ENCODE data around the gene INPP5K. TPM values are rescaled to one million over a fixed set of nuclear protein-coding genes. Genes with fewer than 3 reads are reported as not detected.
"Not testable (repeated sequence)": the region's sequence is repeated elsewhere in the genome, so short reads cannot be mapped to it uniquely, and the experiment has no call there.

INPP5K gene
- total RNA-seq (10 to 100 TPM; 73.6 to 78.5 TPM), polyA plus RNA-seq (100 to 1,000 TPM in 1 of 2 donors, 10 to 100 TPM in 1; 81.9 to 123 TPM)

- Mint-ChIP-seq H3K36me3 (peaks cover 24 to 53% of the 10 kb centered on the region in 2 donors), H3K27ac (peak within 1 kb of the TSS; percentile 92 to 97 (median 95)), H3K9me3 (no peaks in the 10 kb centered on the region), H3K4me1 (peaks cover 15 to 43% (median 29%) of the 10 kb centered on the region in 4 donors), H3K4me3 (peak within 1 kb of the TSS; percentile 90 to 95 (median 92)), H3K27me3 (no peaks in the 10 kb centered on the region)
- peak within 1 kb of the TSS; percentile 89 for H3K27ac ChIP-seq (ENCODE audit: low read depth, low read length)
- no peaks in the 10 kb centered on the region for H3K9me3 ChIP-seq (ENCODE audit: control insufficient read depth in 1 of 2, low read length in 2 of 2)
- CTCF ChIA-PET (ENCODE audit: partially characterized antibody), result interaction anchor here (0.9 to 8.4 kb wide), 20 partner anchors 16 to 257 kb away, joined by 3 to 211 read pairs (median 4); partner anchors contain the start of gene MYO1C
- peak within 1 kb of the TSS; percentile 68 to 97 for H3K4me3 ChIP-seq (ENCODE audit: low read length in 2 of 2)
- no peaks in the 10 kb centered on the region for H3K27me3 ChIP-seq (ENCODE audit: insufficient read depth, low read length)
- POLR2A ChIA-PET (ENCODE audit: partially characterized antibody), result interaction anchor here (0.6 to 5.7 kb wide), 36 partner anchors 10 to 876 kb away, joined by 3 to 136 read pairs (median 8); partner anchors contain the start of genes CRK, MYO1C, PITPNA and RILP
- intact Hi-C loops (cut with micrococcal nuclease), result loop anchor here (1.0 to 2.0 kb wide), 6 partner anchors 28 to 248 kb away; partner anchors contain the start of genes CRK, PITPNA, SLC43A2 and YWHAE
- H3K4me1 ChIP-seq (ENCODE audit: insufficient read depth, low read length), result peaks cover 26% of the 10 kb centered on the region
- peaks cover 23% of the 10 kb centered on the region for H3K36me3 ChIP-seq (ENCODE audit: insufficient read depth, low read length)
- DNase-seq, result peak; percentile 97 to 99 (median 98)
Measured at GRCh38 chr17:1516388-1517161, at the start of gene INPP5K. TSS of gene INPP5K (minus strand) at chr17:1516612. CDS start at chr17:1516499, 113 bp downstream.

DNA sequence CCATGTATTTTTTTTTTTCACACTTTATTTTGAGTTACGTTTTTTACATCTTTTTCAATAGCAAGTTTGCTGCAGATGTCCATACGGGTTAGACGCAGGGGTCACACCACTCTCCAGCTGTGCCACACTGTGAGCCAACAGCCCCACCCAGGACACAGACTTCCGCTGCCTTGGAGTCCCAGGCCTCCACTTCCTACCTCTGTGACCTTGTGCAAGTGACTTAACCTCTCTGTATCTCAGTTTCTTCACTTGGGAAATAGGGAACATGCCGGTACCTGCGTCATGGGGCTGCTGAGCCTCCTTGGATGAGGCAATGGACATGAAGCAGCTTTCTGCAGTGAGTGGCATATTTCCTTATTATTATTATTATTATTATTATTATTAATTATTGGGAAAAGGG is 49.5 kb upstream of the INPP5K start:
- no peak for DNase-seq
- Histone ChIP-seq H3K27ac (ENCODE audit: low read depth, low read length) (no peak overlapping the region), H3K4me3 (ENCODE audit: low read length in 2 of 2) (no peak overlapping the region), H3K4me1 (ENCODE audit: insufficient read depth, low read length) (peaks cover 33% of the 10 kb centered on the region), H3K9me3 (ENCODE audit: control insufficient read depth in 1 of 2, low read length in 2 of 2) (no peaks in the 10 kb centered on the region), H3K36me3 (ENCODE audit: insufficient read depth, low read length) (no peaks in the 10 kb centered on the region), H3K27me3 (ENCODE audit: insufficient read depth, low read length) (no peaks in the 10 kb centered on the region)
- no peaks in the 10 kb centered on the region for H3K27me3 Mint-ChIP-seq
- ChIA-PET POLR2A (ENCODE audit: partially characterized antibody) (interaction anchor here (0.6 to 2.7 kb wide), 5 partner anchors 11 to 205 kb away, joined by 3 to 7 read pairs (median 3); partner anchors contain the start of genes INPP5K and SLC43A2), CTCF (ENCODE audit: partially characterized antibody) (no interaction called here)
- peaks cover 0 to 1% (median 0%) of the 10 kb centered on the region in 8 donors for H3K9me3 Mint-ChIP-seq
- H3K4me1 Mint-ChIP-seq, result peaks cover 25 to 46% (median 34%) of the 10 kb centered on the region in 4 donors
- peaks cover 0 to 1% of the 10 kb centered on the region in 2 donors for H3K36me3 Mint-ChIP-seq
- peak overlapping the region in 2 of 7 donors; percentile 43 to 62 for H3K27ac Mint-ChIP-seq
- peak overlapping the region in 3 of 8 donors; percentile 9 to 67 (median 36) for H3K4me3 Mint-ChIP-seq
- intact Hi-C loops (cut with micrococcal nuclease), result no loop called here

GRCh38 chr17:1563786-1564613 is 47.6 kb upstream of the INPP5K start:
- Histone ChIP-seq H3K36me3 (ENCODE audit: insufficient read depth, low read length) (no peaks in the 10 kb centered on the region), H3K4me3 (ENCODE audit: low read length in 2 of 2) (no peak overlapping the region), H3K4me1 (ENCODE audit: insufficient read depth, low read length) (peaks cover 48% of the 10 kb centered on the region), H3K27ac (ENCODE audit: low read depth, low read length) (no peak overlapping the region), H3K27me3 (ENCODE audit: insufficient read depth, low read length) (no peaks in the 10 kb centered on the region), H3K9me3 (ENCODE audit: control insufficient read depth in 1 of 2, low read length in 2 of 2) (no peaks in the 10 kb centered on the region)
- ChIA-PET CTCF (ENCODE audit: partially characterized antibody) (interaction anchor here (1.3 kb wide), 1 partner anchor 10 kb away, joined by 4 read pairs; no protein-coding TSS in a partner anchor), POLR2A (ENCODE audit: partially characterized antibody) (interaction anchor here (1.4 to 2.1 kb wide), 2 partner anchors 48 to 101 kb away, joined by 3 to 14 read pairs; partner anchors contain the start of gene INPP5K)
- H3K4me1 Mint-ChIP-seq, result peaks cover 30 to 63% (median 42%) of the 10 kb centered on the region in 4 donors
- peaks cover 0 to 1% (median 0%) of the 10 kb centered on the region in 8 donors for H3K9me3 Mint-ChIP-seq
- intact Hi-C loops (cut with micrococcal nuclease), result no loop called here
- H3K27me3 Mint-ChIP-seq, result no peaks in the 10 kb centered on the region
- peak overlapping the region; percentile 59 to 94 (median 89) for H3K27ac Mint-ChIP-seq
- DNase-seq, result no peak
- peak overlapping the region; percentile 71 to 88 (median 80) for H3K4me3 Mint-ChIP-seq
- peaks cover 0 to 3% of the 10 kb centered on the region in 2 donors for H3K36me3 Mint-ChIP-seq

DNA sequence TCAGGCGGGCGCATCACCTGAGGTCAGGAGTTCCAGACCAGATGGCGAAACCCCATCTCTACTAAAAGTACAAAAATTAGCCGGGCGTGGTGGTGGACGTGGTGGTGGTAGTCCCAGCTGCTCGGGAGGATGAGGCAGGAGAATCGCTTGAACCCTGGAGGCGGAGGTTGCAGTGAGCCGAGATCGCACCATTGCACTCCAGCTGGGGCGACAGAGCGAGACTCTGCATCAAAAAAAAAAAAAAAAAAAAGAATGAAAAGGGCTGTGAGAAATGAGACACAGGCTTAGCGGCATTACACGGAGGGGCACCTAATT is 47.0 kb upstream of the INPP5K start:
- CTCF ChIA-PET (ENCODE audit: partially characterized antibody), result interaction anchor here (1.3 kb wide), 1 partner anchor 11 kb away, joined by 4 read pairs; no protein-coding TSS in a partner anchor
- DNase-seq; intact Hi-C loops (cut with micrococcal nuclease); H3K27ac ChIP-seq (ENCODE audit: low read depth, low read length); H3K9me3 ChIP-seq (ENCODE audit: control insufficient read depth in 1 of 2, low read length in 2 of 2); H3K9me3 Mint-ChIP-seq; H3K36me3 ChIP-seq (ENCODE audit: insufficient read depth, low read length); H3K4me3 ChIP-seq (ENCODE audit: low read length in 2 of 2); H3K27me3 Mint-ChIP-seq; H3K27me3 ChIP-seq (ENCODE audit: insufficient read depth, low read length); H3K36me3 Mint-ChIP-seq: not testable (repeated sequence)
- peak overlapping the region; percentile 71 to 88 (median 80) for H3K4me3 Mint-ChIP-seq
- H3K27ac Mint-ChIP-seq, result peak overlapping the region; percentile 59 to 94 (median 89)
- peaks cover 31 to 64% (median 43%) of the 10 kb centered on the region in 4 donors for H3K4me1 Mint-ChIP-seq
- H3K4me1 ChIP-seq (ENCODE audit: insufficient read depth, low read length), result peaks cover 48% of the 10 kb centered on the region
- POLR2A ChIA-PET (ENCODE audit: partially characterized antibody), result interaction anchor here (1.3 to 2.1 kb wide), 3 partner anchors 47 to 153 kb away, joined by 3 to 14 read pairs (median 4); partner anchors contain the start of gene INPP5K

DNA sequence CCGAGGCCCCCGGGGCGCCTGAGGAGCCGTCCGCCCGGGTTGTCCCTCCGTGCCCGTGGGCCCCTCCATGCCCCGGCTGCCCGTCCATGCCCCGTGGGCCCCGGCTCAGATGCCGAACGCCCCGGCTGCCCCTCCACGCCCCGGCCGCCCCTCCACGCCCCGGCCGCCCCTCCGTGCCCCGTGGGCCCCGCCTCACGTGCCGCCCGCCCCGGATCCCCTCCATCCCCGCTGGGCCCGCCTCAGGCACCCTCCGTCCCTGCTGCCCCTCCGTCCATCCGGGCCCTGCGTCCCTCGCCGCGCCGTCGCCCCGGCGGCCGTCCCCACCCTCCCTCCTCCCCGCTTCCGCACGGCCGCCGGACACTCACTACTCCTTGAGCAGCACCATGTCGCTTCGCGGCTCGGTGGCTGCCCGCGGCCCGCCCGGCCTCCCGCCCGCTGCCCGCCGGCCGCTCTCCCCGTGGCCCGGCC is 45.8 kb upstream of the INPP5K start:
- peaks cover 0 to 1% (median 0%) of the 10 kb centered on the region in 8 donors for H3K9me3 Mint-ChIP-seq
- Histone ChIP-seq H3K36me3 (ENCODE audit: insufficient read depth, low read length) (no peaks in the 10 kb centered on the region), H3K4me3 (ENCODE audit: low read length in 2 of 2) (peak overlapping the region in 1 of 2 donors; percentile 2), H3K9me3 (ENCODE audit: control insufficient read depth in 1 of 2, low read length in 2 of 2) (no peaks in the 10 kb centered on the region), H3K4me1 (ENCODE audit: insufficient read depth, low read length) (peaks cover 43% of the 10 kb centered on the region), H3K27ac (ENCODE audit: low read depth, low read length) (peak overlapping the region; percentile 59), H3K27me3 (ENCODE audit: insufficient read depth, low read length) (no peaks in the 10 kb centered on the region)
- peak overlapping the region in 3 of 8 donors; percentile 79 to 89 (median 86) for H3K4me3 Mint-ChIP-seq
- intact Hi-C loops (cut with micrococcal nuclease), result loop anchor here (1.0 kb wide), 3 partner anchors 46 to 106 kb away; partner anchors contain the start of genes CRK, INPP5K and SLC43A2
- ChIA-PET CTCF (ENCODE audit: partially characterized antibody) (interaction anchor here (0.6 to 1.3 kb wide), 3 partner anchors 12 to 68 kb away, joined by 3 to 5 read pairs (median 4); no protein-coding TSS in a partner anchor), POLR2A (ENCODE audit: partially characterized antibody) (interaction anchor here (0.6 to 2.1 kb wide), 8 partner anchors 13 to 527 kb away, joined by 3 to 14 read pairs (median 4); partner anchors contain the start of genes INPP5K, RILP and SLC43A2)
- H3K27ac Mint-ChIP-seq, result no peak overlapping the region
- DNase-seq, result no peak
- H3K36me3 Mint-ChIP-seq, result peaks cover 0 to 7% of the 10 kb centered on the region in 2 donors
- peaks cover 30 to 56% (median 41%) of the 10 kb centered on the region in 4 donors for H3K4me1 Mint-ChIP-seq
- H3K27me3 Mint-ChIP-seq, result no peaks in the 10 kb centered on the region

GRCh38 chr17:1561420-1562175 is 45.2 kb upstream of the INPP5K start:
- DNase-seq, result peak in 4 of 5 donors; percentile 32 to 44 (median 36)
- peaks cover 0 to 10% of the 10 kb centered on the region in 2 donors for H3K36me3 Mint-ChIP-seq
- peaks cover 39% of the 10 kb centered on the region for H3K4me1 ChIP-seq (ENCODE audit: insufficient read depth, low read length)
- H3K27ac ChIP-seq (ENCODE audit: low read depth, low read length), result peak overlapping the region; percentile 59
- no peaks in the 10 kb centered on the region for H3K36me3 ChIP-seq (ENCODE audit: insufficient read depth, low read length)
- peak overlapping the region; percentile 2 to 17 for H3K4me3 ChIP-seq (ENCODE audit: low read length in 2 of 2)
- peak overlapping the region; percentile 71 to 93 (median 89) for H3K27ac Mint-ChIP-seq
- CTCF ChIA-PET (ENCODE audit: partially characterized antibody), result interaction anchor here (0.7 to 1.3 kb wide), 3 partner anchors 22 to 46 kb away, joined by 3 to 5 read pairs (median 3); partner anchors contain the start of gene INPP5K
- H3K9me3 ChIP-seq (ENCODE audit: control insufficient read depth in 1 of 2, low read length in 2 of 2), result no peaks in the 10 kb centered on the region
- POLR2A ChIA-PET (ENCODE audit: partially characterized antibody), result interaction anchor here (0.9 to 2.1 kb wide), 3 partner anchors 12 to 87 kb away, joined by 3 to 14 read pairs (median 6); partner anchors contain the start of gene INPP5K
- H3K4me3 Mint-ChIP-seq, result peak overlapping the region; percentile 78 to 89 (median 85)
- intact Hi-C loops (cut with micrococcal nuclease), result loop anchor here (1.0 kb wide), 3 partner anchors 45 to 105 kb away; partner anchors contain the start of genes CRK, INPP5K and SLC43A2
- no peaks in the 10 kb centered on the region for H3K27me3 ChIP-seq (ENCODE audit: insufficient read depth, low read length)
- H3K9me3 Mint-ChIP-seq, result peaks cover 0 to 1% (median 0%) of the 10 kb centered on the region in 8 donors
- H3K27me3 Mint-ChIP-seq, result no peaks in the 10 kb centered on the region
- H3K4me1 Mint-ChIP-seq, result peaks cover 29 to 53% (median 41%) of the 10 kb centered on the region in 4 donors
